ENCODE results near the gene ABHD12B.

DNA sequence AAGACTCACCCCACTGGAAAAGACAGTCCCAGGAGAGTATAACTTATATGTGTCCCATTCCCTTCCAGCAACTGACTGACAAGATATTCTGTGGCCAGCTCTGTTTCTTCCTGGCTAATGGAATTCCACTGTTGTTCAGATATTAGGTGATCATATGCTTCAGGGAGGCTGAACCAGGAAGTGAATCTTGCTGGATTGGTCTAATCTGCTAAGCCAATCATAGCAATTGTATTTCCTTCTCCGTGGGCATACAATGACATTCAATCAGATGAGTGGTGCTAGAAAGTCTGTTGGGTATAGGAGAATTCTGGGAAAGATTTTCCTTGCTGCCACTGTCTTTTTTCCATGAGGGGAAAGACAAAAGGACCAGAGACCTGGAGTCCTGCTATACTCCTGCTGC is 60.3 kb downstream of the ABHD12B start:
- TF ChIP-seq EZH2 (IDR thresholded peaks at IDR 0.05; ENCODE audit: borderline replicate concordance, low read length) = no peak
- TF ChIP-seq, protein P1, sequence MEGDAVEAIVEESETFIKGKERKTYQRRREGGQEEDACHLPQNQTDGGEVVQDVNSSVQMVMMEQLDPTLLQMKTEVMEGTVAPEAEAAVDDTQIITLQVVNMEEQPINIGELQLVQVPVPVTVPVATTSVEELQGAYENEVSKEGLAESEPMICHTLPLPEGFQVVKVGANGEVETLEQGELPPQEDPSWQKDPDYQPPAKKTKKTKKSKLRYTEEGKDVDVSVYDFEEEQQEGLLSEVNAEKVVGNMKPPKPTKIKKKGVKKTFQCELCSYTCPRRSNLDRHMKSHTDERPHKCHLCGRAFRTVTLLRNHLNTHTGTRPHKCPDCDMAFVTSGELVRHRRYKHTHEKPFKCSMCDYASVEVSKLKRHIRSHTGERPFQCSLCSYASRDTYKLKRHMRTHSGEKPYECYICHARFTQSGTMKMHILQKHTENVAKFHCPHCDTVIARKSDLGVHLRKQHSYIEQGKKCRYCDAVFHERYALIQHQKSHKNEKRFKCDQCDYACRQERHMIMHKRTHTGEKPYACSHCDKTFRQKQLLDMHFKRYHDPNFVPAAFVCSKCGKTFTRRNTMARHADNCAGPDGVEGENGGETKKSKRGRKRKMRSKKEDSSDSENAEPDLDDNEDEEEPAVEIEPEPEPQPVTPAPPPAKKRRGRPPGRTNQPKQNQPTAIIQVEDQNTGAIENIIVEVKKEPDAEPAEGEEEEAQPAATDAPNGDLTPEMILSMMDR (IDR thresholded peaks at IDR 0.05; ENCODE audit: low read length) = no peak
